Transverse colon (tissue), 4 donors: ENCODE data around the gene GFI1B. TPM values are rescaled to one million over a fixed set of nuclear protein-coding genes. Genes with fewer than 3 reads are reported as not detected.
"Not testable (repeated sequence)": the region's sequence is repeated elsewhere in the genome, so short reads cannot be mapped to it uniquely, and the experiment has no call there.

Experiments
- DNase-seq: peaks from one replicate; pipeline ENCODE4 v3.0.0-alpha.2; 2019
- H3K27ac ChIP-seq, 4 donors: fragments of 200-600 bp; sonication (generic); 2 replicates each; pipeline ENCODE4 v1.5.1; 2016 to 2018; ENCODE audit warnings: inconsistent platforms in 4 of 4
- H3K27me3 ChIP-seq: fragments of 200-600 bp; sonication (generic); 2 replicates; pipeline ENCODE4 v1.5.1; 2017; ENCODE audit warnings: inconsistent platforms
- H3K36me3 ChIP-seq, 4 donors: fragments of 200-600 bp; sonication (generic); 2 replicates each; pipeline ENCODE4 v1.5.1; 2017 to 2019; ENCODE audit warnings: inconsistent platforms in 4 of 4
- H3K4me1 ChIP-seq, 4 donors: fragments of 200-600 bp; sonication (generic); 2 replicates each; pipeline ENCODE4 v1.5.1; 2017 to 2020; ENCODE audit warnings: inconsistent platforms in 4 of 4
- H3K4me3 ChIP-seq, 4 donors: fragments of 200-600 bp; sonication (generic); 1 replicate in 1 of 4; 2 replicates in 3 of 4; pipeline versions ENCODE4 v1.5.1 to v1.6.1; 2017 to 2019; ENCODE audit warnings: inconsistent platforms in 4 of 4
- H3K9me3 ChIP-seq, 2 donors: fragments of 200-600 bp; sonication (generic); 2 replicates each; pipeline ENCODE4 v1.5.1; 2017 to 2019; ENCODE audit warnings: inconsistent platforms in 2 of 2
- CTCF ChIP-seq, 5 experiments: fragments of 200-600 bp in 3 of 5; fragments of 450-650 bp in 2 of 5; sonication (generic) in 3 of 5; IDR thresholded peaks; 1 replicate in 2 of 5; 2 replicates in 3 of 5; pipeline ENCODE4 v1.5.1; 2016 to 2017; ENCODE audit warnings: antibody characterized with exemption in 5 of 5, inconsistent platforms in 3 of 5, mild to moderate bottlenecking in 2 of 5, moderate library complexity in 1 of 5
- EP300 ChIP-seq: sonication (generic); formaldehyde crosslinking; IDR thresholded peaks from one replicate; pipeline ENCODE4 v1.6.1; 2017; ENCODE audit warnings: antibody characterized with exemption, low read depth
- POLR2A ChIP-seq: fragments of 450-650 bp; IDR thresholded peaks from one replicate; pipeline ENCODE4 v1.6.1; 2016; ENCODE audit warnings: antibody characterized with exemption, mild to moderate bottlenecking, moderate library complexity
- POLR2AphosphoS5 ChIP-seq, 3 donors: sonication (generic); formaldehyde crosslinking; IDR thresholded peaks; one replicate each; pipeline ENCODE4 v1.6.1; 2016; ENCODE audit warnings: antibody characterized with exemption in 3 of 3
- WGBS, 2 donors: methylation state at CpG; one replicate each; pipeline ENCODE4 v1.1.5; 2018; ENCODE audit warnings: low coverage in 1 of 2; 5-methylcytosine and 5-hydroxymethylcytosine counted together
- in situ Hi-C, 4 donors: fragments of 200-750 bp; cut with MboI; loops; one replicate each; pipeline versions ENCODE4 v1.15.0 to v1.15.1; 2017; ENCODE audit warnings: low sequenced_read_pairs in 3 of 4, low pct_ligation_motif_present in 1 of 4, low pct_unique_long_range_greater_than_20kb in 1 of 4
- intact Hi-C: fragments of 100-400 bp; cut with DNase I; formaldehyde crosslinking; loops from one replicate; pipeline ENCODE4 v1.15.1; 2023; ENCODE audit warnings: low total_unique reads
- total RNA-seq, 4 donors: library from RNA; depleted of rRNA; stranded (reverse); fragments of >200 nt; gene quantifications; one replicate each; pipeline ENCODE4 v1.1.0, GENCODE V29; 2016

Gene GFI1B
- total RNA-seq, 4 donors from 2014 or later: 1.7 to 2.0 TPM; not detected in 2

GRCh38 chr9:132986640-132987620, 8.4 kb downstream of the GFI1B start:
- TF ChIP-seq POLR2A (no peak), POLR2AphosphoS5 (IDR thresholded peaks at IDR 0.05) (no peak), EP300 (no peak), CTCF (IDR thresholded peaks at IDR 0.05) (no peak)
- Histone ChIP-seq H3K27ac (no peak overlapping the region), H3K9me3 (no peaks in the 10 kb centered on the region), H3K36me3 (no peaks in the 10 kb centered on the region), H3K27me3 (peaks cover 70% of the 10 kb centered on the region), H3K4me3 (no peak overlapping the region), H3K4me1 (peaks cover 0 to 8% (median 1%) of the 10 kb centered on the region in 4 donors)
- WGBS, 2 donors: 41% methylated on average over 26 of the region's 26 CpGs; no CpG with 5 or more reads in 1 of the 2 donors
- in situ Hi-C loops (no loop called here), intact Hi-C loops (no loop called here)
- no peak for DNase-seq

DNA sequence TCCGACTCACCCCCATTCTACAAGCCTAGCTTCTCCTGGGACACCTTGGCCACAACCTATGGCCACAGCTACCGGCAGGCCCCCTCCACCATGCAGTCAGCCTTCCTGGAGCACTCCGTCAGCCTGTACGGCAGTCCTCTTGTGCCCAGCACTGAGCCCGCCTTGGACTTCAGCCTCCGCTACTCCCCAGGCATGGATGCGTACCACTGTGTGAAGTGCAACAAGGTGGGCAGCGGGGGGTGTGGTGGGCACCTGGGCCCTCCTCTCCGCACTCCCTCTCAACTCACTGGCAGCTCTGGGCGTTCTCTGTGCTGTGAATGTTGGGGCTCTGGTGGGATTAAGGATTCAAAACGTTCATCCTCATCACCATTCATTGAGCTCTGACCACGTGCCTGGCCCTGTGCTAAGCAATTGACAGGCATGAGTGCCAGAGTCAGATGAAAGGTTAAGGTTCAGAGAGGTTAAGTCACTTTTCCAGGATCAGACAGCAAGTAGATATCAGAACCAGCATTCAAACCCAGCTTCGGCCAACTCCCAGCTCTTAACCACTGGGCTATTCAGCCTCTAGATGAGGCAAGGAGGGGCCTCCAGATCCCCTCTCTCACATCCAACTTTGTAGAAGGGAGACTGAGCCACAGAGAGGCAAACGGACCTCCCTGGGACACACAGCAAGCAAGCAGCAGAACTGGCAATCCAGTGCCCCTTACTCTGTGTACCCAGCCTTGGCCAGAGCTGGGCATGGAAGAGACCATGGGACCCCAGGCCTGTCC, 9.9 kb downstream of the GFI1B start:
- Histone ChIP-seq H3K4me1 (no peaks in the 10 kb centered on the region), H3K9me3 (no peaks in the 10 kb centered on the region), H3K27me3 (peaks cover 75% of the 10 kb centered on the region), H3K4me3 (no peak overlapping the region), H3K27ac (no peak overlapping the region), H3K36me3 (no peaks in the 10 kb centered on the region)
- no peak for TF ChIP-seq CTCF (IDR thresholded peaks at IDR 0.05)
- TF ChIP-seq POLR2A: no peak
- no peak for TF ChIP-seq POLR2AphosphoS5 (IDR thresholded peaks at IDR 0.05)
- no peak for DNase-seq
- in situ Hi-C loops (no loop called here), intact Hi-C loops (no loop called here)
- WGBS, 2 donors: 40 to 79% methylated on average over 1 to 14 of the region's 14 CpGs

GRCh38 chr9:132989014-132989310, 10.5 kb downstream of the GFI1B start:
- Histone ChIP-seq H3K4me1 (no peaks in the 10 kb centered on the region), H3K27ac (no peak overlapping the region), H3K27me3 (peaks cover 80% of the 10 kb centered on the region), H3K36me3 (no peaks in the 10 kb centered on the region), H3K4me3 (no peak overlapping the region), H3K9me3 (no peaks in the 10 kb centered on the region)
- in situ Hi-C loops (no loop called here), intact Hi-C loops (no loop called here)
- WGBS, 2 donors: 88% methylated on average over 13 of the region's 13 CpGs; no CpG with 5 or more reads in 1 of the 2 donors
- TF ChIP-seq POLR2A (no peak), CTCF (IDR thresholded peaks at IDR 0.05) (no peak), EP300 (no peak), POLR2AphosphoS5 (IDR thresholded peaks at IDR 0.05) (no peak)
- DNase-seq: no peak

DNA sequence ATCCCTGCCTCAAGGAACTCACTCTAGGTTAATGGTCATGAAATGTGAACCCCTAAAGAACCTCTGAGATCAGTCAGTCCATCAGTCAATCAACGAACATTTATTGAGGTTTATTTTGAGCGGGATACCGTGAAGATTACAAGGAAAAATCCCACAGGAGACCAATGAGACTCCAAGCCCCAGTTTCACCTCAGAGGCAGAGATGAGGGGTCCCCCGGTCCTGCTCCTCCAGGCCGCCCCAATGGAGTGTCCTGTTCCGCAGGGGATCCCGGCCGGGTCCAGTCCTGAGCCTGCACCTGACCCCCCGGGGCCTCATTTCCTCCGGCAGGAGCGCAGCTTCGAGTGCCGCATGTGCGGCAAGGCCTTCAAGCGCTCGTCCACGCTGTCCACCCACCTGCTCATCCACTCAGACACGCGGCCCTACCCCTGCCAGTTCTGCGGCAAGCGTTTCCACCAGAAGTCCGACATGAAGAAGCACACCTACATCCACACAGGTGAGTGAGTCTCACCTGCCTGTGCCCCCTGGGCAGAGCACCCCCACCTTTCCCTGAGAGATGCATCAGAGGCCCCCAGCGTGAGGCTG, 11.0 kb downstream of the GFI1B start:
- Histone ChIP-seq H3K27ac (no peak overlapping the region), H3K36me3 (no peaks in the 10 kb centered on the region), H3K4me3 (no peak overlapping the region), H3K4me1 (peaks cover 0 to 4% (median 0%) of the 10 kb centered on the region in 4 donors), H3K27me3 (peaks cover 80% of the 10 kb centered on the region), H3K9me3 (no peaks in the 10 kb centered on the region)
- no peak for DNase-seq
- intact Hi-C loops: no loop called here
- WGBS, 2 donors: 64 to 82% methylated on average over 6 to 23 of the region's 23 CpGs
- in situ Hi-C loops: no loop called here
- TF ChIP-seq EP300 (no peak), CTCF (IDR thresholded peaks at IDR 0.05) (no peak), POLR2AphosphoS5 (IDR thresholded peaks at IDR 0.05) (no peak), POLR2A (no peak)

DNA sequence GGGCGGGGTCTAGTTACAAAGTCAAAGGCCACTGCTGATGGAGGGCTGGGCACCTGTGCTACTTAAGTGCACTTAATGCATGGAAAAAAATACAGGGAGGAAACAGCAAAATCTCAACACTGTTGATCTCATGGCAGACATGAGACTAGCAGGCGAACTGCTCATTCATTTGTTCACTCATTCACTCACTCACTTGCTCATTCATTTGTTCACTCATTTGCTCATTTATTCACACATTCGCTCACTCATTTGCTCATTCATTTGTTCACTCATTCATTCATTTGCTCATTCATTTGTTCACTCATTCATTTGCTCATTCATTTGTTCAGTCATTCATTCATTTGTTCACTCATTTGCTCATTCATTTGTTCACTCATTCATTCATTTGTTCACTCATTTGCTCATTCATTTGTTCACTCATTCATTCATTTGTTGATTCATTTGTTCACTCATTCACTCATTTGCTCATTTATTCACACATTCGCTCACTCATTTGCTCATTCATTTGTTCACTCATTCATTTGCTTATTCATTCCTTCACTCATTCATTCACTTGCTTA, 11.6 kb downstream of the GFI1B start:
- DNase-seq, H3K4me3 ChIP-seq, H3K36me3 ChIP-seq, H3K9me3 ChIP-seq, H3K27ac ChIP-seq, intact Hi-C loops, in situ Hi-C loops, H3K4me1 ChIP-seq: not testable (repeated sequence)
- peaks cover 80% of the 10 kb centered on the region for H3K27me3 ChIP-seq
- 33 to 73% methylated on average over 2 to 4 of the region's 4 CpGs for WGBS, 2 donors
